Testis (tissue), 3 donors: ENCODE results near the gene IPO9. TPM values are rescaled to one million over a fixed set of nuclear protein-coding genes. Genes with fewer than 3 reads are reported as not detected.

Source experiments
- DNase-seq: peaks from one replicate; pipeline ENCODE4 v3.0.0-alpha.2; 2019
- H3K27ac ChIP-seq, 2 donors: fragments of 200-600 bp; sonication (generic); one replicate each; pipeline ENCODE4 v1.5.1; 2019
- H3K27me3 ChIP-seq: fragments of 200-600 bp; sonication (generic); one replicate; pipeline ENCODE4 v1.5.1; 2019
- H3K36me3 ChIP-seq: fragments of 200-600 bp; sonication (generic); one replicate; pipeline ENCODE4 v1.5.1; 2017; ENCODE audit warnings: low read depth; ENCODE audit errors: missing control alignments
- H3K4me1 ChIP-seq: fragments of 200-600 bp; sonication (generic); one replicate; pipeline ENCODE4 v1.5.1; 2019
- H3K4me3 ChIP-seq, 2 donors: fragments of 200-600 bp; sonication (generic); one replicate each; pipeline ENCODE4 v1.5.1; 2017 to 2019
- H3K9me3 ChIP-seq: fragments of 200-600 bp; sonication (generic); one replicate; pipeline ENCODE4 v1.5.1; 2017
- POLR2A ChIP-seq: fragments of 450-650 bp; IDR thresholded peaks from one replicate; pipeline ENCODE4 v1.6.1; 2017; ENCODE audit warnings: antibody characterized with exemption, mild to moderate bottlenecking, moderate library complexity
- WGBS, 2 donors: methylation state at CpG; one replicate each; pipeline ENCODE4 v1.1.5; 2018; 5-methylcytosine and 5-hydroxymethylcytosine counted together
- intact Hi-C: fragments of 100-400 bp; cut with DNase I; formaldehyde crosslinking; loops from one replicate; pipeline ENCODE4 v1.15.1; 2023; ENCODE audit warnings: low total_unique reads
- polyA plus RNA-seq: library from polyadenylated mRNA; stranded (reverse); fragments of 350-450 nt; fragmentation: Illumina TruSeq; extraction: RNeasy Lipid Tissue Mini Kit (QIAGEN cat#74804); gene quantifications from one replicate; pipeline ENCODE4 v1.2.3, GENCODE V29; 2014; ENCODE audit warnings: low read depth, low replicate concordance; ENCODE audit not compliant: insufficient read depth
- total RNA-seq, 2 donors: library from RNA; depleted of rRNA; stranded (reverse); fragments of >200 nt; gene quantifications; one replicate each; pipeline ENCODE4 v1.2.3, GENCODE V29; 2016
- TF ChIP-seq, protein P1 (sequence below), 3 experiments: fragments of 450-650 bp in 2 of 3; fragments of 200-600 bp in 1 of 3; sonication (generic) in 1 of 3; IDR thresholded peaks; one replicate each; pipeline ENCODE4 v1.5.1; 2016 to 2019; ENCODE audit warnings: antibody characterized with exemption in 3 of 3, mild to moderate bottlenecking in 2 of 3, moderate library complexity in 1 of 3

IPO9 gene
- total and polyA plus RNA-seq, 3 donors from 2014 or later = 29.4 to 33.0 (median 30.5) TPM

DNA sequence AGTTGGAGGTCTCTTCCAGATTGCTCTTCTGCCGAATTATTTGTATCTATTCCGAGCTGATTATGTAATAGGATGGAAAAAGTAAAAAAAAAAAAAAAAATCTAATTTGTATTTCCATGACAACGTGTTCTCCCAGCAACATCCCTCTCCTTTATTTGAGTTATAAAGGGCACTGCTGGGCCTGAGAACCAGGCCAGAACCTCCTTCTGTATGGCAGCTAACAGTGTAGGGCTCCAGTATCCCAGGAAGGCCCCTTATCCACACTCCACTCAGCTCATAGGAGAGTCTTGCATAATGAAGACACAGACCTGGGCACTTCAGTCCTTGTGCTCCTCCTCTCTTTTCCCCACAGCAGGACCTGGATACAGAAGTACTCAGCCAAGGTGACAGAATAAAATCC is 3.7 kb upstream of the IPO9 start:
- Histone ChIP-seq H3K27ac (no peak overlapping the region), H3K27me3 (no peaks in the 10 kb centered on the region), H3K36me3 (no peaks in the 10 kb centered on the region), H3K4me1 (peaks cover 6% of the 10 kb centered on the region), H3K9me3 (no peaks in the 10 kb centered on the region), H3K4me3 (no peak overlapping the region)
- 60 to 64% methylated on average over 3 of the region's 3 CpGs for WGBS, 2 donors
- TF ChIP-seq, protein P1, sequence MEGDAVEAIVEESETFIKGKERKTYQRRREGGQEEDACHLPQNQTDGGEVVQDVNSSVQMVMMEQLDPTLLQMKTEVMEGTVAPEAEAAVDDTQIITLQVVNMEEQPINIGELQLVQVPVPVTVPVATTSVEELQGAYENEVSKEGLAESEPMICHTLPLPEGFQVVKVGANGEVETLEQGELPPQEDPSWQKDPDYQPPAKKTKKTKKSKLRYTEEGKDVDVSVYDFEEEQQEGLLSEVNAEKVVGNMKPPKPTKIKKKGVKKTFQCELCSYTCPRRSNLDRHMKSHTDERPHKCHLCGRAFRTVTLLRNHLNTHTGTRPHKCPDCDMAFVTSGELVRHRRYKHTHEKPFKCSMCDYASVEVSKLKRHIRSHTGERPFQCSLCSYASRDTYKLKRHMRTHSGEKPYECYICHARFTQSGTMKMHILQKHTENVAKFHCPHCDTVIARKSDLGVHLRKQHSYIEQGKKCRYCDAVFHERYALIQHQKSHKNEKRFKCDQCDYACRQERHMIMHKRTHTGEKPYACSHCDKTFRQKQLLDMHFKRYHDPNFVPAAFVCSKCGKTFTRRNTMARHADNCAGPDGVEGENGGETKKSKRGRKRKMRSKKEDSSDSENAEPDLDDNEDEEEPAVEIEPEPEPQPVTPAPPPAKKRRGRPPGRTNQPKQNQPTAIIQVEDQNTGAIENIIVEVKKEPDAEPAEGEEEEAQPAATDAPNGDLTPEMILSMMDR (IDR thresholded peaks at IDR 0.05) = no peak
- no peak for TF ChIP-seq POLR2A
- intact Hi-C loops = no loop called here
- DNase-seq = no peak

DNA sequence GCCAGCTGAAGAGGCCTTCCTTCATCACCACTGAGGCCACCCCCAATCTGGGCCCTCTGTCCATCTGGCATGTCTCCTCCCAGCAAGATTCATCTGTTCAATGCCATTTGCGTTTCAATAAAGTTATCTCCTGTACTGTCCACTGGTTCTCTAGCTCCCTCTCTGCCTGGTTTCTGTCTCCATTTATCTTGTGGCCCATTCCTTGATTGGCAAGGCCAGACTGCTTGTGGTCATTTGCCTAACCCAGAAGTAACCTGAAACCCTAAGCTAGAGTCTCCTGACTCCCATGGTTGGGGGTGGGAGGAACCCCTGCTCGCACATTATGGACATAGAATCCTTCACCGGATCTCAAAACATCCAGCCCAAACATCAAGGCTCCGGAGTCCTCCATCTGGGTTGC is 2.1 kb upstream of the IPO9 start:
- peaks cover 6% of the 10 kb centered on the region for H3K4me1 ChIP-seq
- DNase-seq = no peak
- WGBS, 2 donors = 65 to 76% methylated on average over 4 of the region's 4 CpGs
- no peak overlapping the region for H3K27ac ChIP-seq
- TF ChIP-seq POLR2A = no peak
- TF ChIP-seq, protein P1 (IDR thresholded peaks at IDR 0.05) = no peak
- no peaks in the 10 kb centered on the region for H3K27me3 ChIP-seq
- intact Hi-C loops = no loop called here
- no peaks in the 10 kb centered on the region for H3K36me3 ChIP-seq
- H3K9me3 ChIP-seq = no peaks in the 10 kb centered on the region
- no peak overlapping the region for H3K4me3 ChIP-seq

DNA sequence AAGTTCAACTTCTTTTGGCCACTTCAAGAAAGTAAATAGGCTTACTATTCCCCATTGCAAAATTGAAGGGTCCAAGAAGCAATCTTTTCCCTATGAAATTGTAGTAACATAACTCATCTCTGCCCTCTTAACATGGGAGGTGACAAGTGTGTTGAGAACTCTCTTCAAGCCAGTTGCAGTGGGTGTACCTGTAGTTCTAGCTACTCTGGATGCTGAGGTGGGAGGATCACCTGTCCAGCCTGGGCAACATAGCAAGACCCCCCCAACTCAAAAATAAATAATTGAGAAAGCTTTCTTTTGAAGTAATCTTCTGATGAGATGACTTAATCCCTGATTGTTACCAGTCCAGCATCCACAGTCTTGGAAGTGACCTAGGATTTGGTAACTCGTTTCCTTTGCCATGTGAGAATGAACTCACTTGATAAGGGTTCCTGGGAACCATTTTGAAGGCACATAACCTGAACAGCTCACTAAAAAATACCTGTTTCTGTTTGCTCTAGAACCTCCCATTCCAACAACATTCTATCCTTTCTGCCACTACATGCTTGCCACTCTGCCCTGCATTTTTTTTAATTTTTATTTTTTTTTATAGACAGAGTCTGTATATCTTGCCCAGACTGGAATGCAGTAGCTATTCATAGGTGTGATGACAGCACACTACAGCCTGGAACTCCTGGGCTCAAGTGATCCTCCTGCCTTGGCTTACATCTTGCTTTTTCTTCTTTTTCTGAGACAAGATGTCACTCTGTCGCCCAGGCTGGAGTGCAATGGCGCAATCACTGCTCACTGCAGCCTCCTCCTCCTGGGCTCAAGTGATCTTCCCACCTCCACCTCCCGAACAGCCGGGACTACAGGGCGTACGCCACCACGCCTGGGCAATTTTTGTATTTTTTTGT is 1.4 kb upstream of the IPO9 start:
- intact Hi-C loops = no loop called here
- Histone ChIP-seq H3K36me3 (no peaks in the 10 kb centered on the region), H3K4me1 (peaks cover 6% of the 10 kb centered on the region), H3K4me3 (no peak overlapping the region), H3K27ac (no peak overlapping the region), H3K9me3 (no peaks in the 10 kb centered on the region), H3K27me3 (no peaks in the 10 kb centered on the region)
- DNase-seq = no peak
- 75 to 77% methylated on average over 8 of the region's 8 CpGs for WGBS, 2 donors
- no peak for TF ChIP-seq POLR2A
- TF ChIP-seq, protein P1 (IDR thresholded peaks at IDR 0.05) = no peak

DNA sequence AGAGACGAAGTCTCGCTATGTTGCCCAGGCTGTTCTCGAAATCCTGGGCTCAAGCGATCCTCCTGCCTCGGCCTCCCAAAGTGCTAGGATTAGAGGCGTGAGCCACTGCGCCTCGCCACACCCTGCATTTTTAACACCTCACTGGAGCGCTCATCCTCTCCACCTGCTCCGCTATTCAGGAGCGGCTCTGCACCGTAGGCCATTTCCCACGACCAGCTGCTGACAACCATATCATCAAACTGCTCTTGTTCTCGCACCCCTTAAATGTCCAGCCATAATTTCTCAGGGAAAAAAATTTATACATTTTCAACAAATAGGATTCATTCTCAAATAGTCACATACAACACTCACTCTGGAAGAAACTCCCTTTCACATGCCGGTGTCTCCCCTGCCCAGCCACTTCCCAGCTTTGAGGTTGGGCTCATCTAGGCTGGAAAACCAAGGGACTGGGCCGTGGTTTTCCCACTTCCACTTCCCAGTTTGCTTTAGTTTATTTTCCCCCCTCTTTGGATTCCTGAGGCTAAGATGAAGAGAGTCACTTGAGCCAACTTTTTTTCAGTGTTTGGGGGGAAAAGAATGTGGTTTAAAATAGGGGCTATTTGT is 639 bp upstream of the IPO9 start:
- H3K9me3 ChIP-seq = no peaks in the 10 kb centered on the region
- WGBS, 2 donors = 80 to 81% methylated on average over 16 of the region's 16 CpGs
- no peak overlapping the region for H3K4me3 ChIP-seq
- H3K27ac ChIP-seq = no peak overlapping the region
- TF ChIP-seq POLR2A = no peak
- TF ChIP-seq, protein P1 (IDR thresholded peaks at IDR 0.05) = no peak
- no peak for DNase-seq
- intact Hi-C loops = no loop called here
- no peaks in the 10 kb centered on the region for H3K36me3 ChIP-seq
- no peaks in the 10 kb centered on the region for H3K27me3 ChIP-seq
- peaks cover 6% of the 10 kb centered on the region for H3K4me1 ChIP-seq
